D721Med (cell line): ENCODE data around the gene TRUB1.
"Not testable (repeated sequence)": the region's sequence is repeated elsewhere in the genome, so short reads cannot be mapped to it uniquely, and the experiment has no call there.

Experiments
- DNase-seq: peaks from one replicate; pipeline ENCODE4 v3.0.0; 2011; ENCODE audit warnings: low spot score; ENCODE audit not compliant: insufficient read length
- FAIRE-seq: peaks from 2 replicates; lab custom pipeline; 2011; peaks lifted over from hg19 to GRCh38; lab: Jason Lieb, UNC
- TF ChIP-seq, protein P1 (sequence below): IDR thresholded peaks from 2 replicates; pipeline ENCODE4 v1.5.1; 2012; ENCODE audit warnings: mild to moderate bottlenecking, control low read depth; ENCODE audit not compliant: insufficient read depth; ENCODE audit errors: missing control alignments

Gene TRUB1

GRCh38 chr10:114937962-114938855 lies at the start of gene TRUB1:
TSS of gene TRUB1 (plus strand) at chr10:114938195. CDS start at chr10:114938254, 59 bp downstream.
- TF ChIP-seq, protein P1, sequence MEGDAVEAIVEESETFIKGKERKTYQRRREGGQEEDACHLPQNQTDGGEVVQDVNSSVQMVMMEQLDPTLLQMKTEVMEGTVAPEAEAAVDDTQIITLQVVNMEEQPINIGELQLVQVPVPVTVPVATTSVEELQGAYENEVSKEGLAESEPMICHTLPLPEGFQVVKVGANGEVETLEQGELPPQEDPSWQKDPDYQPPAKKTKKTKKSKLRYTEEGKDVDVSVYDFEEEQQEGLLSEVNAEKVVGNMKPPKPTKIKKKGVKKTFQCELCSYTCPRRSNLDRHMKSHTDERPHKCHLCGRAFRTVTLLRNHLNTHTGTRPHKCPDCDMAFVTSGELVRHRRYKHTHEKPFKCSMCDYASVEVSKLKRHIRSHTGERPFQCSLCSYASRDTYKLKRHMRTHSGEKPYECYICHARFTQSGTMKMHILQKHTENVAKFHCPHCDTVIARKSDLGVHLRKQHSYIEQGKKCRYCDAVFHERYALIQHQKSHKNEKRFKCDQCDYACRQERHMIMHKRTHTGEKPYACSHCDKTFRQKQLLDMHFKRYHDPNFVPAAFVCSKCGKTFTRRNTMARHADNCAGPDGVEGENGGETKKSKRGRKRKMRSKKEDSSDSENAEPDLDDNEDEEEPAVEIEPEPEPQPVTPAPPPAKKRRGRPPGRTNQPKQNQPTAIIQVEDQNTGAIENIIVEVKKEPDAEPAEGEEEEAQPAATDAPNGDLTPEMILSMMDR = no peak
- peak; percentile 19 for DNase-seq
- FAIRE-seq = no peak

DNA sequence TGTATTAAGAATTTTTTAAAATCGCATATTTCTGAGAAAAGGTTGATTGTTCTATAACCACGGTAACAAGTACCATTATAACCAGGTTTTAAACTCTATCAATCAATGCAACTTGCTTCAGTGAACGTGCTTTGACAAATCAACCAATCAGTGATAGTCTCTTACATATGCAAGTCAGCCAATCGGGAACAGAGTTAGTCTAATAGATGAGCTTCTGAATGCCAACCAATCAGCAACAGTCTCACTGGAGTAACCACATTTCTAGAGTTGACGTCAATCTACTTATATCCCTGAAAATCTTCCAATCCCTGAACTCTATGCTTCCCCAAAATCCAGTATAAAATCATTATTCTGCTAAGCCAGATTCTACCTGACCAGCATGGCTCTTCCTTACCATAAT lies 44.7 kb upstream of the TRUB1 start:
- no peak for FAIRE-seq
- TF ChIP-seq, protein P1 = no peak
- DNase-seq = no peak

GRCh38 chr10:114894911-114895310 lies 43.1 kb upstream of the TRUB1 start:
- FAIRE-seq = no peak
- no peak for DNase-seq
- TF ChIP-seq, protein P1 = no peak

DNA sequence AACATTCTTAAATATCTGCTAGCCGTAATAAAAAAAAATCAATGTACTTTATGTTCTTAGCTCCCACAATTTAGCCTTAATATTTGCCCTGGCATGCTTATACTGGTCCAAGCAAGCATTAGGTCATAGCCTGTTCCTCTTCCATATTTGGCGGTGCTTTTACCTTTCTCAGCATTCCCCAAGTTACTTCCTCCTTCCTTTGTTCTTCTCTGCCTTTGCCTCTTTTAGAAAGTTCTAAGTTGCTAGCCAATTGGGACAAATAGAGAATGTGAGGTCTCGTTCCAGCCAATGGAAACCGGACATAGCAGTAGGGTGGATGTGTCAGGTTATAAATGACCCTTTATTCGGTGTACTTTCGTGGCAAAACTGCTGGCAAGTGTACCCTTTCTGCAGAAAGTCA lies 41.0 kb upstream of the TRUB1 start:
- not testable (repeated sequence) for FAIRE-seq, DNase-seq

DNA sequence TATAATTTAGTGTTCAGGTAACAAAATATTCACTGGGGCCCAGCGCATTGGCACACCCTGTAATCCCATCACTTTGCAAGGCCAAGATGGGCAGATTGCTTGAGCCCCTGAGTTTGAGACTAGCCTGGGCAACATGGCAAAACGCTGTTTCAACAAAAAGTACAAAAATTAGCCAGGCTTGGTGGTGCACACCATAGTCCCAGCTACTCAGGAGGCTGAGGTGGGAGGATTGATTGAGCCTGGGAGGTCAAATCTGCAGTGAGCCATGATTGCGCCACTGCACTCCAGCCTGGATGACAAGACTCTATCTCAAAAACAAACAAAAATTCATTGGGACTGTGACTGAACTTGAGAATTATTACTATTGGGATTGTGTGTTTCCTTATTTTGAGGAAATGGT lies 40.4 kb upstream of the TRUB1 start:
- FAIRE-seq = no peak
- DNase-seq = no peak
- TF ChIP-seq, protein P1 = no peak

DNA sequence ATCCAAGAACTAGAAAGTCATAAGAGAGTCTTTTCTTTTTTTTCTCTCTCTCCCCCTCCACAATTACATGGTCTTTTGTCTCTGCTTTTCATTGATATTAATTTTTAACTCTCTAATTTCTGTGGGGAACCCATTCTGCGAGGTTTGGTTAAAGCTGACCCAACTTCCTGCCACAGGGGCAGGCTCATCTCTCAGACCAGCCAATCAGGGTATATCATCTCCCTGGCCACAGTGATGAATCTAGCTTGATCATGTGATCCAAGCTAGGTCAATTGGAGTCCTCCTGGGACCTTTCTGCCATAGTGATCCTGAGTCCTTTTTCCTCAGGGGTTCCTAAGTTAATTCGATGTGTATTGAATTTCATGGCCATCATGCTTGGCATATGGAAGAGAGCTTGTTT lies 38.0 kb upstream of the TRUB1 start:
- DNase-seq = no peak
- FAIRE-seq = no peak
- TF ChIP-seq, protein P1 = no peak

GRCh38 chr10:114900658-114901057 lies 37.3 kb upstream of the TRUB1 start:
- FAIRE-seq = no peak
- no peak for DNase-seq
- TF ChIP-seq, protein P1 = no peak

GRCh38 chr10:114902151-114902550 lies 35.8 kb upstream of the TRUB1 start:
- FAIRE-seq = no peak
- TF ChIP-seq, protein P1 = no peak
- DNase-seq = no peak
